ENCODE measurements around the gene IQGAP2. TPM values are rescaled to one million over a fixed set of nuclear protein-coding genes. Genes with fewer than 3 reads are reported as not detected.

IQGAP2 gene
- polyA plus RNA-seq, 1 donor (not counting 4 experiments of a cell fraction or from before 2014, with no cell fraction given) = 0.14 TPM

DNA sequence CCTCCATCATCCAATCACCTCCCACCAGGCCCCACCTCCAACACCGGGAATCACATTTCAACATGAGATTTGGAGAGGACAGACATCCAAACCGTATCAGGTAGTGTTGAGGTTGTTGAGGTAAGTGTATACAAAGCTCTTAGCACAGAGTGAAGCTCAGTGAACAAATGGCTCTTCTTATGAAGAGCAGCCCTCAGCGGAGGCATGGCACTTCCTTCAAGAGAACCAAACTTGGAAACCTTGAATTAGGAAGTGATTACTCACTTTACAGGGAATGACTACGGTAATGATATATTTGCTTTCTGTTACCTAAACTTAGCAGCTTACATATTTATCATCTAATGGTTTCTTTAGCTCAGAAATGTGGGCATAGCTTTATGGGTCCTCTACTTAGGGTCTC is 92.8 kb downstream of the IQGAP2 start:
- Histone ChIP-seq H3K79me2 (ENCODE audit: control insufficient read depth, insufficient read depth, low read length) (no peaks in the 10 kb centered on the region), H3K4me2 (ENCODE audit: control insufficient read depth, extremely low read depth, insufficient read depth, low read depth, low read length) (no peak overlapping the region), H4K20me1 (ENCODE audit: control insufficient read depth, extremely low read depth, insufficient read depth, low read length) (no peaks in the 10 kb centered on the region), H2AFZ (ENCODE audit: control insufficient read depth, low read length) (no peak overlapping the region), H3K9me1 (ENCODE audit: control insufficient read depth, extremely low read depth, insufficient read depth, low read length) (no peaks in the 10 kb centered on the region), H3K4me1 (ENCODE audit: control insufficient read depth, extremely low read depth, insufficient read depth, low read length) (no peaks in the 10 kb centered on the region), H3K9me3 (ENCODE audit: control insufficient read depth, low read depth, low read length) (no peaks in the 10 kb centered on the region), H3K27ac (ENCODE audit: control insufficient read depth, insufficient read depth, low read length) (no peak overlapping the region), H3K36me3 (ENCODE audit: control insufficient read depth in 2 of 2, extremely low read depth in 1 of 2, insufficient read depth in 2 of 2, low read length in 2 of 2) (no peaks in the 10 kb centered on the region), H3K27me3 (ENCODE audit: control insufficient read depth, extremely low read depth, insufficient read depth, low read length) (no peaks in the 10 kb centered on the region), H3K9ac (ENCODE audit: control insufficient read depth, extremely low read depth, insufficient read depth, low read length) (no peak overlapping the region), H3K4me3 (ENCODE audit: control insufficient read depth in 2 of 3, extremely low read depth in 1 of 3, insufficient read depth in 2 of 3, low read depth in 1 of 3, low read length in 3 of 3) (no peak overlapping the region)
- FAIRE-seq (no peak), DNase-seq (ENCODE audit: low read depth, low spot score) (no peak)
- TF ChIP-seq EZH2 (IDR thresholded peaks at IDR 0.05; ENCODE audit: low read length) (no peak), CTCF (optimal IDR thresholded peaks at IDR 0.05 in 1 of 3, IDR thresholded peaks at IDR 0.05 in 1 of 3, conservative IDR thresholded peaks at IDR 0.05 in 1 of 3; ENCODE audit: extremely low read depth in 1 of 3, insufficient read depth in 2 of 3, low read length in 3 of 3) (no peak)
- dilution Hi-C loops (cut with MboI; ENCODE audit: extremely low pct_ligation_motif_present, low sequenced_read_pairs) = no loop called here

GRCh38 chr5:76497065-76497460 is 94.0 kb downstream of the IQGAP2 start:
- H3K27ac ChIP-seq (ENCODE audit: control insufficient read depth, insufficient read depth, low read length) = no peak overlapping the region
- no peaks in the 10 kb centered on the region for H3K79me2 ChIP-seq (ENCODE audit: control insufficient read depth, insufficient read depth, low read length)
- H3K4me3 ChIP-seq (ENCODE audit: control insufficient read depth in 2 of 3, extremely low read depth in 1 of 3, insufficient read depth in 2 of 3, low read depth in 1 of 3, low read length in 3 of 3) = no peak overlapping the region
- TF ChIP-seq CTCF (optimal IDR thresholded peaks at IDR 0.05 in 1 of 3, IDR thresholded peaks at IDR 0.05 in 1 of 3, conservative IDR thresholded peaks at IDR 0.05 in 1 of 3; ENCODE audit: extremely low read depth in 1 of 3, insufficient read depth in 2 of 3, low read length in 3 of 3) (no peak), EZH2 (IDR thresholded peaks at IDR 0.05; ENCODE audit: low read length) (no peak)
- dilution Hi-C loops (cut with MboI; ENCODE audit: extremely low pct_ligation_motif_present, low sequenced_read_pairs) = no loop called here
- FAIRE-seq (no peak), DNase-seq (ENCODE audit: low read depth, low spot score) (no peak)
- H3K36me3 ChIP-seq (ENCODE audit: control insufficient read depth in 2 of 2, extremely low read depth in 1 of 2, insufficient read depth in 2 of 2, low read length in 2 of 2) = no peaks in the 10 kb centered on the region
- no peaks in the 10 kb centered on the region for H3K9me3 ChIP-seq (ENCODE audit: control insufficient read depth, low read depth, low read length)
- H3K9ac ChIP-seq (ENCODE audit: control insufficient read depth, extremely low read depth, insufficient read depth, low read length) = no peak overlapping the region
- H3K4me1 ChIP-seq (ENCODE audit: control insufficient read depth, extremely low read depth, insufficient read depth, low read length) = no peaks in the 10 kb centered on the region
- H4K20me1 ChIP-seq (ENCODE audit: control insufficient read depth, extremely low read depth, insufficient read depth, low read length) = no peaks in the 10 kb centered on the region
- no peaks in the 10 kb centered on the region for H3K9me1 ChIP-seq (ENCODE audit: control insufficient read depth, extremely low read depth, insufficient read depth, low read length)
- H2AFZ ChIP-seq (ENCODE audit: control insufficient read depth, low read length) = no peak overlapping the region
- no peaks in the 10 kb centered on the region for H3K27me3 ChIP-seq (ENCODE audit: control insufficient read depth, extremely low read depth, insufficient read depth, low read length)
- H3K4me2 ChIP-seq (ENCODE audit: control insufficient read depth, extremely low read depth, insufficient read depth, low read depth, low read length) = no peak overlapping the region

Measured in keratinocyte (primary cell).